AG04450 (cell line): ENCODE data around the gene TFF2. TPM values are rescaled to one million over a fixed set of nuclear protein-coding genes. Genes with fewer than 3 reads are reported as not detected.

Source experiments
- CTCF ChIA-PET: fragments of 300-600, 350-600 bp; formaldehyde crosslinking; extraction: SDS; loops from one replicate; lab custom pipeline; 2022; ENCODE audit warnings: antibody characterized with exemption, inconsistent platforms; lab: Charles Lee
- POLR2A ChIA-PET: fragments of 350-600 bp; formaldehyde crosslinking; extraction: SDS; loops from one replicate; lab custom pipeline; 2021; ENCODE audit warnings: antibody characterized with exemption, inconsistent platforms; lab: Yijun Ruan, JAX
- DNase-seq: peaks from one replicate; pipeline ENCODE4 v3.0.0-alpha.2; 2011; ENCODE audit warnings: low read depth, low spot score
- H3K27ac ChIP-seq: one replicate; pipeline ENCODE4 v1.5.1; 2012; ENCODE audit warnings: low read depth, low read length, control low read depth
- H3K27me3 ChIP-seq: one replicate; pipeline ENCODE4 v1.6.0; 2012; ENCODE audit warnings: low read length; ENCODE audit not compliant: control insufficient read depth, insufficient read depth
- H3K4me3 ChIP-seq: 2 replicates; pipeline ENCODE4 v1.5.1; 2011; ENCODE audit warnings: mild to moderate bottlenecking, low read depth, low read length, control low read depth
- H3K9me3 ChIP-seq: 2 replicates; pipeline ENCODE4 v1.5.1; 2012; ENCODE audit warnings: low read length; ENCODE audit not compliant: control insufficient read depth, insufficient read depth
- CTCF ChIP-seq: IDR thresholded peaks from 2 replicates; pipeline ENCODE4 v1.5.1; 2011; ENCODE audit warnings: low read depth, low read length, control low read depth, inconsistent platforms
- polyA plus RNA-seq: library from polyadenylated mRNA; depleted of rRNA; stranded (reverse); fragments of >200 nt; gene quantifications from 2 replicates; pipeline ENCODE4 v1.2.3, GENCODE V29; 2011

TFF2 gene
- polyA plus RNA-seq, 1 experiment, result not detected

- TF ChIP-seq CTCF, result no peak
- Histone ChIP-seq H3K9me3 (no peaks in the 10 kb centered on the region), H3K27ac (no peak overlapping the region), H3K4me3 (no peak overlapping the region), H3K27me3 (peaks cover 21% of the 10 kb centered on the region)
- DNase-seq, result no peak
- ChIA-PET CTCF (interaction anchor here (1.3 kb wide), 1 partner anchor 166 kb away, joined by 4 read pairs; no protein-coding TSS in a partner anchor), POLR2A (no interaction called here)
Measured at GRCh38 chr21:42311160-42311559, 39.6 kb downstream of the TFF2 start.

DNA sequence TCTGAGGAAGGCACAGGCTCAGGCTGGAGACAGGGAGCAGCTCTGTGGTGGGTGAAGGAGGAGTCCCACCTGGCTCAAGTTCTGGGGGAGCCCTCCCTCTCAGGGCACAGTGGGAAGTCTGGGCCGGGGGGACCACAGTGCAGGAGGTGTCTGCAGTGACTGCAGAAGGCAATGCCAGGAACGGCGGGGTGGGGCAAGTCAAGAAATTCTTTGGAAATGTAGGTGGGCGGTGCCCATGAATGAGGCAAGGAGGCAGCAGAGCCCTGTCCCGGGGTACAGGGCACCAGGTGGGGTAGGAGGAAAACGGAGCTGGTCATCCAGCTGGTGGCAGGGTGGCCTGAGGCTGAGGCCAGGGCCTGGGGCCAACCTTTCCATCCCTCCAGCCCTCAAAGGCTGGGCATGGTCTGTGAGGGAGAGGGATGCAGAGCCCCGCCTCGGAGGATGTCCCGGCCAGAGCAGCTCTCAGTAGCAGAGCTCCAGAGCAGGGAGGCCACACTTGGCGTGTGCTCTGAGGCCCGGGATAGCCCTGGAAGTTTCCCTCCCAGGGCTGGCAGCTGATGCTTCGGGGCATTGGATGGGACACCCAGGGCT is 40.3 kb downstream of the TFF2 start:
- ChIA-PET POLR2A (interaction anchor here (0.6 kb wide), 1 partner anchor 28 kb away, joined by 3 read pairs; no protein-coding TSS in a partner anchor), CTCF (interaction anchor here (0.7 to 1.3 kb wide), 2 partner anchors 8 to 166 kb away, joined by 3 to 4 read pairs; no protein-coding TSS in a partner anchor)
- no peak overlapping the region for H3K4me3 ChIP-seq
- no peaks in the 10 kb centered on the region for H3K9me3 ChIP-seq
- no peak overlapping the region for H3K27ac ChIP-seq
- H3K27me3 ChIP-seq, result peaks cover 21% of the 10 kb centered on the region
- no peak for TF ChIP-seq CTCF
- DNase-seq, result no peak

GRCh38 chr21:42309753-42310213 is 41.0 kb downstream of the TFF2 start:
- H3K9me3 ChIP-seq, result no peaks in the 10 kb centered on the region
- H3K27me3 ChIP-seq, result peaks cover 21% of the 10 kb centered on the region
- peak; percentile 50 for TF ChIP-seq CTCF
- no peak for DNase-seq
- CTCF ChIA-PET, result interaction anchor here (0.6 to 1.3 kb wide), 6 partner anchors 9 to 1023 kb away, joined by 3 to 4 read pairs (median 4); no protein-coding TSS in a partner anchor
- POLR2A ChIA-PET, result no interaction called here
- H3K27ac ChIP-seq, result no peak overlapping the region
- H3K4me3 ChIP-seq, result no peak overlapping the region

DNA sequence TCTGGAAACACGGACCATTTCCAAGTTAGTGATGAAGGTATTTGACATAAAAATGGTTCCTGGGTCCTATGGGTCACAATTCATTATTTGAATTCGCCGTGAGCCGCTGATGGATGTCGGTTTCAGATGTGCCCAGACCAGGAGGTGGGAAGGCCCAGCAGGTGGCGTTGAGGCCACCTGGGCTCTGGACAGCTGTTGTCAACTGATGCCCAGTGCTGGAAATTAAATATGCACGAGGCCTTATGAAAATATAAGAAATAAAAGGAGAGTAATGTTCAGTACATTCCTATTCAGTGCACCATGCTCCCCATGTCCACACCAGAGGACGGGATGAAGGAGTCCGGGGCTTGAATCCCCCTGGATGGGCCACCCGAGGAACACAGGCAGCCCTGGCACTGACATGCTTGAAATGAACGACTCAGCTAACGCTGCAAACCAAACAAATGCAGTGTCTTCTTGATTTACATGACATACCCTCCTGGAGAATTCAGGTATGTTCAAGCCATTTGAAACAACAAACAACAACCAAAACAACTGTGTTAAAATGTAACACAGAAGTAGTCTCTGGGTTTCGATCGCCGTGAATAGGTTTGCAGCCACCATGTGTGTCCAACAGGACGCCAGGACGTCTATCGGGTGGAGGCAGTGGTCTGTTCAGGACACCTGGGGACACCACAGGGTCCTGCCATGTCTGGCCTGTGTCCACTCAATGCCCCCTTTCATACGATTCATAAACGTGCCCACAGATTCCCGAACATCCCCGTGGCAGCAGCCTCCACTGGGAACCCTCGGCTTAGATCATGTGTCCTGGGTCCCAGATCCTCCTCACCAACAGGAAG is 41.7 kb downstream of the TFF2 start:
- H3K27me3 ChIP-seq, result peaks cover 21% of the 10 kb centered on the region
- DNase-seq, result no peak
- TF ChIP-seq CTCF, result no peak
- ChIA-PET CTCF (interaction anchor here (0.6 to 0.7 kb wide), 4 partner anchors 21 to 1022 kb away, joined by 3 to 4 read pairs (median 4); no protein-coding TSS in a partner anchor), POLR2A (no interaction called here)
- H3K4me3 ChIP-seq, result no peak overlapping the region
- H3K9me3 ChIP-seq, result no peaks in the 10 kb centered on the region
- H3K27ac ChIP-seq, result no peak overlapping the region
